GM12872 (cell line): ENCODE measurements around the gene TAS1R3.

ENCODE experiments used
- TF ChIP-seq, protein P1 (sequence below): IDR thresholded peaks from 3 replicates; pipeline ENCODE4 v1.5.1; 2011; ENCODE audit warnings: low read depth, mild to moderate bottlenecking, low read length, moderate library complexity; ENCODE audit not compliant: insufficient read depth

Gene TAS1R3

DNA sequence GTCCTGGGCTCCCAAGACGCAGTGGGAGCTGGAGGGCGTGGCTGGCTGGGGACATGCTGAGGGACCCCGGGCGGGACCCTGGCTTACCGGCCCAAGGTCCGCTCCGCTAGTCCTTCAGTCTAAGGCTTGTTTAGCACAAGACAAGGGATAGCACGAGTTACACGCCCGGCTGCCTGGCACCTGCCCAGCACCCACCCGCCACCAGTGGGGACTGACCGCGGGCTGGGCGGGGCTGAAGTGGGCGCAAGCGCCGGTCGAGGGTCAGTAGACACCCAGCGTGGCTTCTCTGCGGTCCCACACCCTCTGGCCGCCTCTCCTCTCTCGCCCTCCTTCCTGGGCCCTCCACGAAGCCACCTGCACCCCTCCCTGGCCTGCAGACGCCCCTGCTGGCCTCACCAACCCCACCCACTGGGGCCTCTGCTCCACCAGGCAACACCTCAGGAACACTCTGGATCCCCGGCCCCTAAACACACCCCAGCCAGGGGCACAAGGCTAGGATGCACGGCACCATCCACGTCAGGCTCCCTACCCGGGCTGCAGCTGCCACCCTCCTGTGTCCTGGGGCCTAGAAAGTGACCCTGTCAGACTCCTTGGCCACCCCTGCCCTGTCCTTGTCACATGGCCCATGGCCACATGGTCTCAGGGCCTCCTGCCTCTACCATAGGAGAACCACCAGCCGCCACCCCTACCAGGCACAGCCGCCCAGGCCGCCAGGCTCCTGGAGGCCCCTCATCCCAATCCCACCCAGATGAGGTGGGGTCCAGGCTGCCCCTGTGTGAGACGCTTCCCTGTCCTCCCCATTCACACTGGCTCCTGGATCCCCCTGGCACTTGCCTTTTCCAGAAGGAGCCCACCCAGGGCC, 6.1 kb downstream of the TAS1R3 start:
- TF ChIP-seq, protein P1, sequence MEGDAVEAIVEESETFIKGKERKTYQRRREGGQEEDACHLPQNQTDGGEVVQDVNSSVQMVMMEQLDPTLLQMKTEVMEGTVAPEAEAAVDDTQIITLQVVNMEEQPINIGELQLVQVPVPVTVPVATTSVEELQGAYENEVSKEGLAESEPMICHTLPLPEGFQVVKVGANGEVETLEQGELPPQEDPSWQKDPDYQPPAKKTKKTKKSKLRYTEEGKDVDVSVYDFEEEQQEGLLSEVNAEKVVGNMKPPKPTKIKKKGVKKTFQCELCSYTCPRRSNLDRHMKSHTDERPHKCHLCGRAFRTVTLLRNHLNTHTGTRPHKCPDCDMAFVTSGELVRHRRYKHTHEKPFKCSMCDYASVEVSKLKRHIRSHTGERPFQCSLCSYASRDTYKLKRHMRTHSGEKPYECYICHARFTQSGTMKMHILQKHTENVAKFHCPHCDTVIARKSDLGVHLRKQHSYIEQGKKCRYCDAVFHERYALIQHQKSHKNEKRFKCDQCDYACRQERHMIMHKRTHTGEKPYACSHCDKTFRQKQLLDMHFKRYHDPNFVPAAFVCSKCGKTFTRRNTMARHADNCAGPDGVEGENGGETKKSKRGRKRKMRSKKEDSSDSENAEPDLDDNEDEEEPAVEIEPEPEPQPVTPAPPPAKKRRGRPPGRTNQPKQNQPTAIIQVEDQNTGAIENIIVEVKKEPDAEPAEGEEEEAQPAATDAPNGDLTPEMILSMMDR: no peak

GRCh38 chr1:1337793-1338147, 6.7 kb downstream of the TAS1R3 start:
- TF ChIP-seq, protein P1: no peak

DNA sequence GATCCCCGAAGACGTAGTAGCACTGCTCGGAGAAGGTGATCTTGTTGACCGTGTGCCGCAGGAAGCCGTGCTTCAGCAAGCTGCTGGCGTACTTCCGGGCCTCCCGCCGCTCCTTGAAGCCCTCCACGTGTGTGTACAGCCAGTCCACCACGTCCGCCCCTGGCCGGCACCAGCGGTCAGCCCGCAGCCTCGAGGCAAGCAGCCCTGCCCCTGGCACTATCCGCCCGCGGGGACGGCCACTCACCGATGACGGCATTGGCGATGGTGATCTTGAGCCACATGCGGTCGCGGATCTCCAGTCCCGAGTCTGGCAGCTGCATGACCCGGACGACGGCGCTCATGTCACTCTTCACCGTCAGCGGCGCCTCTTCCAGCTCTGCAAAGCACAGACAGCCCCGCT, 7.2 kb downstream of the TAS1R3 start:
- TF ChIP-seq, protein P1: no peak

DNA sequence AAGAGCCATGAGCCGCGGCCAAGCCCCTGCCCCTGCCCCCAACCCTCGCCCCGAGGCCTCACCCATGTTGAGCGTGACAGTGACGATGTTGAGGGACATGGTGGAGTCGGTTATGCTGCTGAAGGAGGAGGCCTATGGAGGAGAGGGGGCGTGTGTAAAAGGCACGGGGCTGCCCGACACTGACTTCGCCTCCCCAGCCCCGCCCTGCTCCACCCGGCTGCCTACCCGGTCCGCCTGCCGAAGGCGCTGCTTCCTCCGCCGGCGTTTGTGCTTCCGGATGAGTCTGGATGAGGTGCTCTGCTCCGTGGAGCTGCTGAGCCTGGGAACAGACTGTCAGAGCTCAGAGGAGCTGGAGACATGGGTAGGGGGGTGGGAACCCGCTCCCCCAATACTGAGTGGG, 9.1 kb downstream of the TAS1R3 start:
- TF ChIP-seq, protein P1: no peak

DNA sequence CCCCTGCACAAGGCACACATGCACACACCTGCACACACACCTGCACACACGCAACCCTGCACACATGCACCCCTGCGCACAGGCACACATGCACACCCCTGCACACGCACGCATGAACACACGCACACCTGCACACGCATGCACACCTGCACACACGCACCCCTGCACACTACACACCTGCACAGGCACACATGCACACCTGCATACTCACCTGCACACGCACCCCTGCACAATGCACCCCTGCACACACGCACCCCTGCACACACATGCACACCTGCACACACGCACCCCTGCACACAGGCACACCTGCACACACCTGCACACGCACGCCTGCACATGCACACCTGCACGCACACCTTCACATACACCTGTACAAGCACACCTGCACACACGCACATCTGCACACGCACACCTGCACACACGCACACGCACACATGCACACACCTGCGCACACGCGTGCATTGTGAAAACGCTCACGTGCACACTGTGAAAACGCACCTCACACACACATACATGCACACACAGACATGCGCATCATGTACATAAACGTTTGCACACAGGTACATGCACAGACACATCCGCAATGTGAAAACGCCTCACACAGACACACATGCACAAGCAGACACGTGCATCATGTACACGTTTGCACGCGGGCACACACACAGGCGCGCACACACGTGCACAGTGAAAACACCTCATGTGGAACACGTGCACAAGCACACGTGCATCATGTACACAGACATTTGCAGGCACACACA, 9.9 kb downstream of the TAS1R3 start:
- TF ChIP-seq, protein P1: no peak

DNA sequence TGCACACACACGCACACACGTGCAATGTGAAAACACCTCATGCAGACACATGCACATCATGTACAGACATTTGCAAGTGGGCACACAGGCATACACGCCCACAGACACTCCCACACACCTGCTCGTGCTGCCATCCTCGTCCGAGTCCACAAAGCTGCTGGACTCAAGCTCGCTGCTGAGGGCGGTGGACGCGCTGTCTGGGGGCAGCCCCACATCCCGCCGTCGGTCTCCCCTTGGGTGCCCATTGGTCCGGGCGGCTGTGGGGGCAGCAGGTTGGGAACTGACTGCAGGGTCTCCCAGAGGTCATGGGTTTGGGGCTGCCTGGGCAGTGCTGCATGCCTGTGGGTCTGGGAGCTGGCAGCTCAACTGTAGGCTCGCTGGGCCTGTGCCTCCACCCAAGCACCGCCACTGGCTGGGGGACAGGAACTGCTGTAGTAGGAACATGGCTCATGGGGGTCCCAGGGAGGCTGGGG, 10.5 kb downstream of the TAS1R3 start:
- TF ChIP-seq, protein P1: no peak

- TF ChIP-seq, protein P1: no peak
These were observed 11.0 kb downstream of the TAS1R3 start for GRCh38 chr1:1342061-1342562.
